ENCODE measurements around the gene GPR68. TPM values are rescaled to one million over a fixed set of nuclear protein-coding genes. Genes with fewer than 3 reads are reported as not detected.

Gene GPR68
- total and polyA plus RNA-seq, 2 donors (not counting 1 experiment from before 2014, with no cell fraction given), result 0.31 to 0.34 TPM

GRCh38 chr14:91273273-91273884, 28.9 kb upstream of the GPR68 start:
- TF ChIP-seq EZH2 (IDR thresholded peaks at IDR 0.05; ENCODE audit: borderline replicate concordance, insufficient read depth, low read depth, low read length, poor library complexity, severe bottlenecking) (no peak), CTCF (IDR thresholded peaks at IDR 0.05) (no peak)
- POLR2A ChIA-PET, result no interaction called here
- intact Hi-C loops (cut with micrococcal nuclease), result no loop called here
- H3K4me2 ChIP-seq (replicated peaks; ENCODE audit: low read depth, low read length, poor library complexity, severe bottlenecking), result no peak overlapping the region
- no peaks in the 10 kb centered on the region for H3K4me1 ChIP-seq (ENCODE audit: control insufficient read depth in 2 of 2, insufficient read depth in 2 of 2, low read length in 2 of 2)
- peaks cover 17 to 63% of the 10 kb centered on the region in 2 experiments for H3K36me3 ChIP-seq (replicated peaks in 1 of 2; ENCODE audit: control extremely low read depth in 1 of 2, control insufficient read depth in 1 of 2, extremely low read depth in 1 of 2, insufficient read depth in 2 of 2, low read length in 1 of 2)
- no peaks in the 10 kb centered on the region for H3K9me3 ChIP-seq (ENCODE audit: control extremely low read depth in 1 of 3, control insufficient read depth in 2 of 3, insufficient read depth in 1 of 3, low read length in 2 of 3)
- H3K27me3 Mint-ChIP-seq, result no peaks in the 10 kb centered on the region
- no peak overlapping the region for H3K27ac Mint-ChIP-seq
- 97% methylated on average over 15 of the region's 27 CpGs for WGBS (ENCODE audit: insufficient coverage)
- H3K4me1 Mint-ChIP-seq, result no peaks in the 10 kb centered on the region
- H3K4me3 ChIP-seq (ENCODE audit: control extremely low read depth in 1 of 5, extremely low read depth in 1 of 5, insufficient read depth in 1 of 5, low read depth in 2 of 5, low read length in 4 of 5), result no peak overlapping the region
- DNase-seq (no peak), ATAC-seq (ENCODE audit: low read depth) (no peak)
- H2AFZ ChIP-seq (ENCODE audit: insufficient read depth, low read depth, low read length, poor library complexity, severe bottlenecking), result no peak overlapping the region
- H3K9me3 Mint-ChIP-seq (ENCODE audit: insufficient read depth), result no peaks in the 10 kb centered on the region
- H4K20me1 ChIP-seq (ENCODE audit: control insufficient read depth, insufficient read depth, low read length, poor library complexity, severe bottlenecking), result peaks cover 10% of the 10 kb centered on the region
- H3K27ac ChIP-seq (ENCODE audit: low read length in 2 of 2), result no peak overlapping the region
- H3K9ac ChIP-seq (ENCODE audit: low read length), result no peak overlapping the region
- CTCF ChIA-PET, result interaction anchor here (1.8 kb wide), 1 partner anchor 12 kb away, joined by 5 read pairs; no protein-coding TSS in a partner anchor
- H3K27me3 ChIP-seq (replicated peaks in 1 of 4; ENCODE audit: control extremely low read depth in 1 of 4, control insufficient read depth in 3 of 4, insufficient read depth in 4 of 4, low read length in 3 of 4), result no peaks in the 10 kb centered on the region
- H3K79me2 ChIP-seq (ENCODE audit: control insufficient read depth, insufficient read depth, low read length), result no peaks in the 10 kb centered on the region
- H3K4me3 Mint-ChIP-seq, result no peak overlapping the region
